HEK293T (cell line): ENCODE measurements around the gene STXBP2.

Experiments
- BHLHE40 ChIP-seq: fragments of 450-650 bp; IDR thresholded peaks from 2 replicates; pipeline ENCODE4 v1.6.1; 2016; ENCODE audit warnings: mild to moderate bottlenecking, moderate library complexity, borderline replicate concordance
- CTBP1 ChIP-seq: fragments of 450-650 bp; IDR thresholded peaks from 2 replicates; pipeline ENCODE4 v1.6.1; 2016; ENCODE audit warnings: borderline replicate concordance
- FOXA1 ChIP-seq: fragments of 450-650 bp; IDR thresholded peaks from 2 replicates; pipeline ENCODE4 v1.6.1; 2016; ENCODE audit warnings: mild to moderate bottlenecking
- FOXM1 ChIP-seq: fragments of 450-650 bp; IDR thresholded peaks from 2 replicates; pipeline ENCODE4 v1.6.1; 2017; ENCODE audit warnings: mild to moderate bottlenecking, borderline replicate concordance
- HDGF ChIP-seq: fragments of 450-650 bp; IDR thresholded peaks from 2 replicates; pipeline ENCODE4 v1.6.1; 2017; ENCODE audit warnings: antibody characterized with exemption, borderline replicate concordance
- NFRKB ChIP-seq: fragments of 450-650 bp; IDR thresholded peaks from 2 replicates; pipeline ENCODE4 v1.6.1; 2016; ENCODE audit warnings: mild to moderate bottlenecking, moderate library complexity
- ZNF384 ChIP-seq: fragments of 450-650 bp; IDR thresholded peaks from 2 replicates; pipeline ENCODE4 v1.6.1; 2016

- TF ChIP-seq NFRKB (no peak), BHLHE40 (no peak), ZNF384 (no peak), HDGF (no peak), FOXM1 (no peak), FOXA1 (no peak), CTBP1 (no peak)
These were observed 38.7 kb upstream of the STXBP2 start for GRCh38 chr19:7598180-7598579.
